HG02884 (cell line): ENCODE data around the gene ASTL.

ENCODE experiments used
- ATAC-seq: cut with Tn5 transposase; IDR thresholded peaks from one replicate; pipeline ENCODE4 v1.9.1; 2021; ENCODE audit warnings: mild to moderate bottlenecking, moderate library complexity; ENCODE audit not compliant: unreplicated experiment

Gene ASTL

GRCh38 chr2:96083989-96084857 lies 54.1 kb downstream of the ASTL start:
- no peak for ATAC-seq

GRCh38 chr2:96083064-96083939 lies 55.0 kb downstream of the ASTL start:
- ATAC-seq = no peak

GRCh38 chr2:96082211-96083063 lies 55.9 kb downstream of the ASTL start:
- no peak for ATAC-seq

- no peak for ATAC-seq
These were observed 57.3 kb downstream of the ASTL start for GRCh38 chr2:96081042-96081441.

- ATAC-seq = no peak
These were observed 63.0 kb downstream of the ASTL start for GRCh38 chr2:96075199-96075771.

GRCh38 chr2:96074156-96074555 lies 64.1 kb downstream of the ASTL start:
- no peak for ATAC-seq

- ATAC-seq = no peak
These were observed 65.0 kb downstream of the ASTL start for GRCh38 chr2:96073170-96073775.
